RWPE1 (cell line): ENCODE measurements around the gene NXF1.

Source experiments
- CTCF ChIA-PET: fragments of 350-600 bp; sonication (Branson Sonifier 250); formaldehyde crosslinking; extraction: SDS; loops from one replicate; lab custom pipeline; 2021; lab: Yijun Ruan, JAX
- POLR2A ChIA-PET: fragments of 400-600 bp; formaldehyde crosslinking; extraction: SDS; loops from one replicate; lab custom pipeline; 2020; ENCODE audit warnings: antibody characterized with exemption; ENCODE audit not compliant: low non-redundant PET; lab: Yijun Ruan, JAX
- DNase-seq: peaks from one replicate; pipeline ENCODE4 v3.0.0; 2012; ENCODE audit warnings: low spot score
- H3K27ac ChIP-seq: fragments of 450-650 bp; 2 replicates; pipeline ENCODE4 v1.5.1; 2017
- TF ChIP-seq, protein P1 (sequence below): fragments of 450-650 bp; conservative IDR thresholded peaks from 2 replicates; pipeline ENCODE4 v1.5.1; 2017; ENCODE audit warnings: low read depth, mild to moderate bottlenecking

NXF1 gene

DNA sequence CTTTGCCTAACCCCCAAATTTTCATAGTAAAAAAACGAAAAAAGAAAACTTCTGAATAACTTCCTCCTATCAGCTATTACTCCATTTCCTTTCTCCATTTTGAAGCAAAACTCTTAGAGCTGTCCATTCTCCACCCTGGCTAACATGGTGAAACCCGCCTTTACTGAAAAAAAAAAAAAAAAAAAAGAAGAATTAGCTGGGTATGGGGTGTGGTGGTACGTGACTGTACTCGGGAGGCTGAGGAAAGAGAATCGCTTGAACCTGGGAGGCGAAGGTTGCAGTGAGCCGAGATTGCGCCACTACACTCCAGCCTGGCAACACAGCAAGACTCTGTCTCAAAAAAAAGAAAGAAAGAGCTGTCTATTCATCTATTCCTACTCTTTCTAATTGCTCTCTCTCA lies 11.3 kb upstream of the NXF1 start:
- DNase-seq: no peak
- H3K27ac ChIP-seq: no peak overlapping the region
- ChIA-PET CTCF (interaction anchor here (0.6 to 0.7 kb wide), 3 partner anchors 10 to 86 kb away, joined by 3 to 4 read pairs (median 3); no protein-coding TSS in a partner anchor), POLR2A (no interaction called here)
- TF ChIP-seq, protein P1, sequence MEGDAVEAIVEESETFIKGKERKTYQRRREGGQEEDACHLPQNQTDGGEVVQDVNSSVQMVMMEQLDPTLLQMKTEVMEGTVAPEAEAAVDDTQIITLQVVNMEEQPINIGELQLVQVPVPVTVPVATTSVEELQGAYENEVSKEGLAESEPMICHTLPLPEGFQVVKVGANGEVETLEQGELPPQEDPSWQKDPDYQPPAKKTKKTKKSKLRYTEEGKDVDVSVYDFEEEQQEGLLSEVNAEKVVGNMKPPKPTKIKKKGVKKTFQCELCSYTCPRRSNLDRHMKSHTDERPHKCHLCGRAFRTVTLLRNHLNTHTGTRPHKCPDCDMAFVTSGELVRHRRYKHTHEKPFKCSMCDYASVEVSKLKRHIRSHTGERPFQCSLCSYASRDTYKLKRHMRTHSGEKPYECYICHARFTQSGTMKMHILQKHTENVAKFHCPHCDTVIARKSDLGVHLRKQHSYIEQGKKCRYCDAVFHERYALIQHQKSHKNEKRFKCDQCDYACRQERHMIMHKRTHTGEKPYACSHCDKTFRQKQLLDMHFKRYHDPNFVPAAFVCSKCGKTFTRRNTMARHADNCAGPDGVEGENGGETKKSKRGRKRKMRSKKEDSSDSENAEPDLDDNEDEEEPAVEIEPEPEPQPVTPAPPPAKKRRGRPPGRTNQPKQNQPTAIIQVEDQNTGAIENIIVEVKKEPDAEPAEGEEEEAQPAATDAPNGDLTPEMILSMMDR: no peak

DNA sequence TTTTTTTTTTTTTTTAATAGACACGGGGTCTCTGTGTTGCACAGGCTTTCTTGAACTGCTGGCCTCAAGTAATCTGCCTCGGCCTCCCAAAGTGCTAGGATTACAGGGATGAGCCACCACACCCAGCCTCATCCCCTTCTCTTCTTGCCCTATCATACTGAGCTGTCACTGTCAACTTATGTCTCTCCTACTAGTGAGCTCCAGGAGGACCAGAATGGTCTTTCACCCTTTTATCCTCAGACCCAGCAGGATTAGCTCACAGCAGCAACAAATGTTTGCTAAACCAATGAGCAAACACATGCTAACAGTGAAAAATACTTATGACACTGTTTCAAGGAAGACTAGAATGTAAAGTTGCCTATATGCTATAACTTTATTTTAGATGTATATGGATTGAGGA lies 6.4 kb upstream of the NXF1 start:
- TF ChIP-seq, protein P1: no peak
- ChIA-PET CTCF (no interaction called here), POLR2A (no interaction called here)
- no peak for DNase-seq
- H3K27ac ChIP-seq: no peak overlapping the region

- ChIA-PET POLR2A (no interaction called here), CTCF (no interaction called here)
- TF ChIP-seq, protein P1: no peak
- no peak for DNase-seq
- no peak overlapping the region for H3K27ac ChIP-seq
These were observed 5.5 kb upstream of the NXF1 start for GRCh38 chr11:62810748-62811147.

GRCh38 chr11:62806611-62807121 lies 1.4 kb upstream of the NXF1 start:
- no peak for DNase-seq
- CTCF ChIA-PET: interaction anchor here (0.5 to 0.7 kb wide), 3 partner anchors 9 to 215 kb away, joined by 3 to 4 read pairs (median 3); partner anchors contain the start of gene TUT1
- TF ChIP-seq, protein P1: no peak
- POLR2A ChIA-PET: interaction anchor here (1.2 kb wide), 1 partner anchor 35 kb away, joined by 3 read pairs; no protein-coding TSS in a partner anchor
- peak overlapping the region; percentile 82 for H3K27ac ChIP-seq

DNA sequence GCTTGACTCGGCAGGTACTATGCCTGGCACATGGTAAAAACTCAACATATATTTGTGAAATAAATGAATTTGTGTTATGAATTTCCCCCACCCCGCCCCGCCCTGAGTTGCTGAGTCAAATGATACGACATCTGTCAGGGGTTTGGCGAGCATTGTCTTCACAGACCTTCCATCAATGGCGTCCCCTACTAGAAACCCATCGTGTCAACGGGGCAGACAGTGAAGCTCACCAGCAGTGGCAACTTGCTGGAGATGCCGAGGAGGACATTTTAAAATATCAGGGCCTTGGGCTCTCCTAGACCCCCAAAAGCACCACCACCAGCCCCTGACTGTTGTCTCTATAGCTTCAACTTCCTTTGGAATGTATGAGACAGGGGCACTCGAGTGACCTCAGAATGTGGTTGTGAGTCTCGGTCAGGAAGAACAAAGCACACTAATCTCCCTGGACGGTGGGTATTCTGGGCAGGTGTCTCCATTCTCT lies 761 bp upstream of the NXF1 start:
- DNase-seq: no peak
- H3K27ac ChIP-seq: peak overlapping the region; percentile 82
- ChIA-PET POLR2A (interaction anchor here (0.7 to 1.2 kb wide), 2 partner anchors 35 to 1437 kb away, joined by 3 read pairs; no protein-coding TSS in a partner anchor), CTCF (no interaction called here)
- TF ChIP-seq, protein P1: no peak

DNA sequence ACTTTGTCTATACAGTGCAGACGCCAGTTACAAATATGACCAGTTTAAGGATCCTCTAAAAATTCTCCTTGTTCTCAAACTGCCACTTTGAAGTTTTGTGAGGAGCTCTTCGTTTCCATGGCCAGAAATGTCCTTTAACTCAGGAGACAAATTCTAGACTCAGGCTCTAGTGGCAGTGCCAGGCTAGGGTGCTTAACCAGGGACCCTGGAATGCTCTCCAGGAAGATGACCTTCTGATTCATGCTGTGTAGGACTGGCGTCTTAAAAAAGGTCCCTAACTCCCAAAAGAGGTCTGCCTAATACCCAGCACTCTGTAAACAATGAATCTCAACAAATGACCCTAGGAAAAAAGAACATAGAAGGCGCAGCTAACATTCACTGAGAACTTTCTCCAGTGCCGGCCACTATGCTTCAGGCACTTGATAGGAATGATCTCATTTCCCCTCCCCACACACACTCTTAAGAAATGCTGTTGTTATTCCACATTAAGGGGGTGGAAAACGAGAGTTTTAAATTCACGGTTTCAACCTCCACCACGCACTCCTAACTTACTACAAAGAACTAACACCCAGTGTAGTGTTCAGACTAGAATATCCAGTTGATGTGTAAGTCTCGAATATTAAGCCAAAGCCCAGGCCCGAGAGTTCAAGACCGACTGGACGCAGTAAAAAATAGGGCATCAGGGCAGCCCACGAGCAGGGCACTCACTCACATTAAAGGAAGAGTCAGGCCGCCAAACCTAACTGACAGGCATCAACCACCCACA lies 747 bp downstream of the NXF1 start:
- TF ChIP-seq, protein P1: no peak
- POLR2A ChIA-PET: no interaction called here
- no peak for DNase-seq
- peak overlapping the region; percentile 82 for H3K27ac ChIP-seq
- CTCF ChIA-PET: no interaction called here
